Keratinocyte (primary cell): ENCODE measurements around the gene POU6F1. TPM values are rescaled to one million over a fixed set of nuclear protein-coding genes. Genes with fewer than 3 reads are reported as not detected.

Source experiments
- DNase-seq: peaks from one replicate; pipeline ENCODE4 v3.0.0-alpha.2; 2011; ENCODE audit warnings: low read depth, missing footprints, low spot score
- FAIRE-seq: peaks from 2 replicates; lab custom pipeline; 2011; peaks lifted over from hg19 to GRCh38; lab: Jason Lieb, UNC
- H2AFZ ChIP-seq: 2 replicates; pipeline ENCODE4 v1.6.0; 2012; ENCODE audit warnings: low read length, control low read depth, inconsistent platforms; ENCODE audit not compliant: control insufficient read depth
- H3K27ac ChIP-seq: 2 replicates; pipeline ENCODE4 v1.5.1; 2011; ENCODE audit warnings: low read length; ENCODE audit not compliant: control insufficient read depth, insufficient read depth
- H3K27me3 ChIP-seq: 3 replicates; pipeline ENCODE4 v1.6.0; 2011; ENCODE audit warnings: low read length; ENCODE audit not compliant: control insufficient read depth, insufficient read depth; ENCODE audit errors: extremely low read depth
- H3K36me3 ChIP-seq, 2 experiments: 2 replicates in 1 of 2; 3 replicates in 1 of 2; pipeline ENCODE4 v1.5.1; 2011; ENCODE audit warnings: low read length in 2 of 2, mild to moderate bottlenecking in 1 of 2; ENCODE audit not compliant: control insufficient read depth in 2 of 2, insufficient read depth in 2 of 2; ENCODE audit errors: extremely low read depth in 1 of 2
- H3K4me1 ChIP-seq: 3 replicates; pipeline ENCODE4 v1.5.1; 2011; ENCODE audit warnings: low read length; ENCODE audit not compliant: control insufficient read depth, insufficient read depth; ENCODE audit errors: extremely low read depth
- H3K4me2 ChIP-seq: 3 replicates; pipeline ENCODE4 v1.6.0; 2011; ENCODE audit warnings: low read depth, low read length; ENCODE audit not compliant: control insufficient read depth, insufficient read depth; ENCODE audit errors: extremely low read depth
- H3K4me3 ChIP-seq, 3 experiments: fragments of 200-600 bp in 1 of 3; sonication (generic) in 1 of 3; 2 replicates in 2 of 3; 3 replicates in 1 of 3; pipeline ENCODE4 v1.5.1; 2011 to 2016; ENCODE audit warnings: low read length in 3 of 3, mild to moderate bottlenecking in 3 of 3, control low read depth in 2 of 3, inconsistent platforms in 1 of 3, low read depth in 1 of 3, mixed read lengths in 1 of 3, mixed run types in 1 of 3, moderate library complexity in 1 of 3; ENCODE audit not compliant: control insufficient read depth in 2 of 3, insufficient read depth in 2 of 3; ENCODE audit errors: extremely low read depth in 1 of 3
- H3K79me2 ChIP-seq: 2 replicates; pipeline ENCODE4 v1.6.0; 2012; ENCODE audit warnings: low read length; ENCODE audit not compliant: control insufficient read depth, insufficient read depth
- H3K9ac ChIP-seq: 3 replicates; pipeline ENCODE4 v1.6.0; 2011; ENCODE audit warnings: low read length; ENCODE audit not compliant: control insufficient read depth, insufficient read depth; ENCODE audit errors: extremely low read depth
- H3K9me1 ChIP-seq: 3 replicates; pipeline ENCODE4 v1.6.0; 2011; ENCODE audit warnings: low read length; ENCODE audit not compliant: control insufficient read depth, insufficient read depth; ENCODE audit errors: extremely low read depth
- H3K9me3 ChIP-seq: 2 replicates; pipeline ENCODE4 v1.5.1; 2012; ENCODE audit warnings: low read depth, low read length; ENCODE audit not compliant: control insufficient read depth
- H4K20me1 ChIP-seq: 3 replicates; pipeline ENCODE4 v1.6.0; 2011; ENCODE audit warnings: low read length; ENCODE audit not compliant: control insufficient read depth, insufficient read depth; ENCODE audit errors: extremely low read depth
- EZH2 ChIP-seq: IDR thresholded peaks from one replicate; pipeline ENCODE4 v1.6.1; 2012; ENCODE audit warnings: inconsistent platforms, mild to moderate bottlenecking, low read length, moderate library complexity
- dilution Hi-C: fragments of 300-500 bp; cut with MboI; formaldehyde crosslinking; loops from one replicate; pipeline ENCODE4 v1.7.0; 2020; ENCODE audit warnings: low sequenced_read_pairs; ENCODE audit not compliant: extremely low pct_ligation_motif_present
- polyA plus RNA-seq, 5 experiments: library from polyadenylated mRNA; depleted of rRNA in 3 of 5; stranded (reverse) in 3 of 5; stranded (forward) in 1 of 5; unstranded in 1 of 5; fragments of >200 nt; gene quantifications; 1 replicate in 1 of 5; 2 replicates in 3 of 5; 3 replicates in 1 of 5; pipeline versions ENCODE4 v1.2.1 to v1.2.3, GENCODE V29; 2011 to 2012; ENCODE audit warnings: missing spikeins in 2 of 5, low read depth in 1 of 5, low replicate concordance in 1 of 5
- TF ChIP-seq, protein P1 (sequence below), 3 experiments: IDR thresholded peaks in 1 of 3; conservative IDR thresholded peaks in 1 of 3; optimal IDR thresholded peaks in 1 of 3; 2 replicates in 2 of 3; 3 replicates in 1 of 3; pipeline versions ENCODE3 to v1.5.1; 2011; ENCODE audit warnings: low read length in 3 of 3, mild to moderate bottlenecking in 3 of 3, moderate library complexity in 2 of 3, control low read depth in 1 of 3, inconsistent platforms in 1 of 3; ENCODE audit not compliant: insufficient read depth in 2 of 3; ENCODE audit errors: extremely low read depth in 1 of 3

The POU6F1 gene
- polyA plus RNA-seq, 1 donor (not counting 4 experiments of a cell fraction or from before 2014, with no cell fraction given): 0.42 TPM

DNA sequence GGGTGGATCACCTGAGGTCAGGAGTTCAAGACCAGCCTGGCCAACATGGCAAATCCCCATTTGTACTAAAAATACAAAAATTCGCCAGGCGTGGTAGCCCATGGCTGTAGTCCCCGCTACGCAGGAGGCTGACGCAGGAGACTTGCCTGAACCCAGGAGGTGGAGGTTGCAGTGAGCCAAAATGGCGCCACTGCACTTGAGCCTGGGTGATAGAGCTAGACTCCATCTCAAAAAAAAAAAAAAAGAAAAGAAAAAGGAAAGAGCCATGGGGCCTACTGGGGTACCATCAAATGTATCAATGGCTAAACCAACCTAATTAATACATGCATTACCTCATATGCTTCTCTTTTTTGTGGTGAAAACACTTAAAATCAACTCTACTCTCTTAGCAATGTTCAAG lies 55.6 kb downstream of the POU6F1 start:
- no peak overlapping the region for H3K4me2 ChIP-seq
- FAIRE-seq (no peak), DNase-seq (no peak)
- H3K27ac ChIP-seq: no peak overlapping the region
- dilution Hi-C loops: no loop called here
- H3K27me3 ChIP-seq: no peaks in the 10 kb centered on the region
- no peaks in the 10 kb centered on the region for H3K9me1 ChIP-seq
- TF ChIP-seq, protein P1, sequence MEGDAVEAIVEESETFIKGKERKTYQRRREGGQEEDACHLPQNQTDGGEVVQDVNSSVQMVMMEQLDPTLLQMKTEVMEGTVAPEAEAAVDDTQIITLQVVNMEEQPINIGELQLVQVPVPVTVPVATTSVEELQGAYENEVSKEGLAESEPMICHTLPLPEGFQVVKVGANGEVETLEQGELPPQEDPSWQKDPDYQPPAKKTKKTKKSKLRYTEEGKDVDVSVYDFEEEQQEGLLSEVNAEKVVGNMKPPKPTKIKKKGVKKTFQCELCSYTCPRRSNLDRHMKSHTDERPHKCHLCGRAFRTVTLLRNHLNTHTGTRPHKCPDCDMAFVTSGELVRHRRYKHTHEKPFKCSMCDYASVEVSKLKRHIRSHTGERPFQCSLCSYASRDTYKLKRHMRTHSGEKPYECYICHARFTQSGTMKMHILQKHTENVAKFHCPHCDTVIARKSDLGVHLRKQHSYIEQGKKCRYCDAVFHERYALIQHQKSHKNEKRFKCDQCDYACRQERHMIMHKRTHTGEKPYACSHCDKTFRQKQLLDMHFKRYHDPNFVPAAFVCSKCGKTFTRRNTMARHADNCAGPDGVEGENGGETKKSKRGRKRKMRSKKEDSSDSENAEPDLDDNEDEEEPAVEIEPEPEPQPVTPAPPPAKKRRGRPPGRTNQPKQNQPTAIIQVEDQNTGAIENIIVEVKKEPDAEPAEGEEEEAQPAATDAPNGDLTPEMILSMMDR (optimal IDR thresholded peaks at IDR 0.05 in 1 of 3, IDR thresholded peaks at IDR 0.05 in 1 of 3, conservative IDR thresholded peaks at IDR 0.05 in 1 of 3; ENCODE audit: extremely low read depth in 1 of 3, insufficient read depth in 2 of 3, low read length in 3 of 3): no peak
- no peak for TF ChIP-seq EZH2
- no peak overlapping the region for H2AFZ ChIP-seq
- H3K9me3 ChIP-seq: no peaks in the 10 kb centered on the region
- no peak overlapping the region for H3K9ac ChIP-seq
- no peaks in the 10 kb centered on the region for H3K36me3 ChIP-seq
- H3K4me1 ChIP-seq: no peaks in the 10 kb centered on the region
- H3K4me3 ChIP-seq: no peak overlapping the region
- H3K79me2 ChIP-seq: peaks cover 64% of the 10 kb centered on the region
- no peaks in the 10 kb centered on the region for H4K20me1 ChIP-seq

DNA sequence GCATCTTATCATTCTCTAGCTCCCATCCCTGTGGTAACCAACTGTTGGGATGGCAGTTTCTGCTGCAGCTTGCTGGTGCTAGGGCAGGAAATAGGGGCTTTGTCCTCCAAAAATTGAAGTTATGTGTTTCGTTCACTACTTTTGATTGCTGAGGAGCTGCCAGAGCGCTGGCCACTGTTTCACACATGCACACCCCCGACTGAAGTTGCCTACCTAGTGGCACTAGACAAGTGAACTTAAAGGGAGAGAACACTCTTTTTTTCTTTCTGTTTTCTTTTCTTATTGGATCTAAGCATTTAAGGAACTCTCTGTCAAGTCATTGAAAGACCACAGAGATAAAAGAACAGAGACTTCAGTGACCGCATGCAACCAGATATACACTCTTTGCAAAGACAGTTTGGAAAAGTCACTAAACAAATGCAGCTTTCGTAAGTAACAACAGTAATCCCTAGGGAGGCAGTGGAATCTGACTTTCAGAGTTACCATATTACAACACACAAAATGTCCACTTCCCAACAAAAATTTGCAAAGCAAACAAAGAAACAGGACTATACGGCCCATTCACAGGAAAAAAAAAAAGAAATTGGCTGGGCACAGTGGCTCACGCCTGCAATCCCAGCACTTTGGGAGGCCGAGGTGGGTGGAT lies 56.9 kb downstream of the POU6F1 start:
- H3K4me1 ChIP-seq: peaks cover 8% of the 10 kb centered on the region
- FAIRE-seq (no peak), DNase-seq (no peak)
- no peak overlapping the region for H3K4me3 ChIP-seq
- no peaks in the 10 kb centered on the region for H3K27me3 ChIP-seq
- peaks cover 53% of the 10 kb centered on the region for H3K79me2 ChIP-seq
- no peak for TF ChIP-seq EZH2
- TF ChIP-seq, protein P1 (optimal IDR thresholded peaks at IDR 0.05 in 1 of 3, IDR thresholded peaks at IDR 0.05 in 1 of 3, conservative IDR thresholded peaks at IDR 0.05 in 1 of 3; ENCODE audit: extremely low read depth in 1 of 3, insufficient read depth in 2 of 3, low read length in 3 of 3): no peak
- no peak overlapping the region for H3K9ac ChIP-seq
- peaks cover 0 to 6% of the 10 kb centered on the region in 2 experiments for H3K36me3 ChIP-seq
- dilution Hi-C loops: no loop called here
- no peak overlapping the region for H2AFZ ChIP-seq
- no peaks in the 10 kb centered on the region for H3K9me1 ChIP-seq
- no peaks in the 10 kb centered on the region for H3K9me3 ChIP-seq
- no peak overlapping the region for H3K27ac ChIP-seq
- no peaks in the 10 kb centered on the region for H4K20me1 ChIP-seq
- no peak overlapping the region for H3K4me2 ChIP-seq
